ENCODE measurements around the gene TAOK3. TPM values are rescaled to one million over a fixed set of nuclear protein-coding genes. Genes with fewer than 3 reads are reported as not detected.
"Not testable (repeated sequence)": the region's sequence is repeated elsewhere in the genome, so short reads cannot be mapped to it uniquely, and the experiment has no call there.

Gene TAOK3
- total and polyA plus RNA-seq, 2 donors (not counting 3 experiments of a cell fraction or from before 2014, with no cell fraction given), result 11.3 to 23.1 TPM

- Histone ChIP-seq H3K9ac (replicated peaks; ENCODE audit: extremely low read depth, insufficient read depth, low read length) (no peak overlapping the region), H2AFZ (ENCODE audit: low read depth, low read length) (no peak overlapping the region), H4K20me1 (replicated peaks; ENCODE audit: control insufficient read depth, extremely low read depth, insufficient read depth, low read length) (no peaks in the 10 kb centered on the region), H3K27me3 (ENCODE audit: control insufficient read depth in 2 of 2, insufficient read depth in 2 of 2, low read length in 2 of 2) (no peaks in the 10 kb centered on the region), H3K4me2 (ENCODE audit: insufficient read depth, low read length) (no peak overlapping the region), H3K9me1 (replicated peaks; ENCODE audit: control insufficient read depth, extremely low read depth, insufficient read depth, low read length) (no peaks in the 10 kb centered on the region), H3K4me3 (replicated peaks in 1 of 3; ENCODE audit: insufficient read depth in 1 of 3, low read depth in 1 of 3, low read length in 3 of 3) (no peak overlapping the region), H3K9me3 (replicated peaks; ENCODE audit: control insufficient read depth, insufficient read depth, low read length) (no peaks in the 10 kb centered on the region), H3K36me3 (ENCODE audit: control insufficient read depth in 2 of 2, extremely low read depth in 1 of 2, insufficient read depth in 2 of 2, low read length in 2 of 2) (no peaks in the 10 kb centered on the region), H3K4me1 (ENCODE audit: control insufficient read depth, extremely low read depth, insufficient read depth, low read length) (peaks cover 20% of the 10 kb centered on the region), H3K27ac (ENCODE audit: insufficient read depth, low read depth, low read length) (no peak overlapping the region), H3K79me2 (ENCODE audit: control insufficient read depth, insufficient read depth, low read length) (peaks cover 5% of the 10 kb centered on the region)
- ChIA-PET POLR2A (no interaction called here), CTCF (interaction anchor here (1.2 to 4.7 kb wide), 3 partner anchors 10 to 66 kb away, joined by 3 to 16 read pairs (median 3); partner anchors contain the start of gene SUDS3)
- FAIRE-seq, result no peak
- no TSS peak for BruUV-seq (replicated peaks)
- intact Hi-C loops (cut with micrococcal nuclease), result no loop called here
- dilution Hi-C loops (cut with MboI; ENCODE audit: extremely low pct_ligation_motif_present, low sequenced_read_pairs), result no loop called here
- DNase-seq (ENCODE audit: low read depth, low spot score), result no peak
- TF ChIP-seq MYC (IDR thresholded peaks at IDR 0.05; ENCODE audit: low read depth, low read length), result no peak
- no peak for TF ChIP-seq POLR2AphosphoS5 (IDR thresholded peaks at IDR 0.05; ENCODE audit: insufficient read depth, low read depth, low read length)
Measured at GRCh38 chr12:118310320-118310719, 62.4 kb downstream of the TAOK3 start.

GRCh38 chr12:118308006-118308405, 64.7 kb downstream of the TAOK3 start:
- peak overlapping the region; percentile 88 for H3K27ac ChIP-seq (ENCODE audit: insufficient read depth, low read depth, low read length)
- peak overlapping the region; percentile 61 for H3K9ac ChIP-seq (replicated peaks; ENCODE audit: extremely low read depth, insufficient read depth, low read length)
- H4K20me1 ChIP-seq (replicated peaks; ENCODE audit: control insufficient read depth, extremely low read depth, insufficient read depth, low read length); H3K27me3 ChIP-seq (ENCODE audit: control insufficient read depth in 2 of 2, insufficient read depth in 2 of 2, low read length in 2 of 2); BruUV-seq (replicated peaks); H2AFZ ChIP-seq (ENCODE audit: low read depth, low read length); H3K9me1 ChIP-seq (replicated peaks; ENCODE audit: control insufficient read depth, extremely low read depth, insufficient read depth, low read length); dilution Hi-C loops (cut with MboI; ENCODE audit: extremely low pct_ligation_motif_present, low sequenced_read_pairs); intact Hi-C loops (cut with micrococcal nuclease); H3K9me3 ChIP-seq (replicated peaks; ENCODE audit: control insufficient read depth, insufficient read depth, low read length); H3K79me2 ChIP-seq (ENCODE audit: control insufficient read depth, insufficient read depth, low read length); H3K36me3 ChIP-seq (ENCODE audit: control insufficient read depth in 2 of 2, extremely low read depth in 1 of 2, insufficient read depth in 2 of 2, low read length in 2 of 2): not testable (repeated sequence)
- peak overlapping the region in 1 of 3 experiments; percentile 32 for H3K4me3 ChIP-seq (replicated peaks in 1 of 3; ENCODE audit: insufficient read depth in 1 of 3, low read depth in 1 of 3, low read length in 3 of 3)
- DNase-seq (ENCODE audit: low read depth, low spot score) (peak; percentile 52), FAIRE-seq (peak; percentile 42)
- CTCF ChIA-PET, result interaction anchor here (1.0 to 1.9 kb wide), 4 partner anchors 8 to 125 kb away, joined by 3 to 23 read pairs (median 4); partner anchors contain the start of gene SUDS3
- POLR2A ChIA-PET, result interaction anchor here (0.9 to 1.1 kb wide), 2 partner anchors 65 to 246 kb away, joined by 3 to 6 read pairs; partner anchors contain the start of gene TAOK3
- peak overlapping the region; percentile 85 for H3K4me2 ChIP-seq (ENCODE audit: insufficient read depth, low read length)
- H3K4me1 ChIP-seq (ENCODE audit: control insufficient read depth, extremely low read depth, insufficient read depth, low read length), result peaks cover 20% of the 10 kb centered on the region

Data from endothelial cell of umbilical vein (primary cell).